CMK (cell line): ENCODE measurements around the gene DNAH8.

ENCODE experiments used
- DNase-seq: peaks from one replicate; pipeline ENCODE4 v3.0.0-alpha.2; 2010; ENCODE audit warnings: low read depth

Gene DNAH8

GRCh38 chr6:38974389-38975151 lies 259.5 kb downstream of the DNAH8 start:
- no peak for DNase-seq

- no peak for DNase-seq
Measured at GRCh38 chr6:38975621-38976049, 260.5 kb downstream of the DNAH8 start.

DNA sequence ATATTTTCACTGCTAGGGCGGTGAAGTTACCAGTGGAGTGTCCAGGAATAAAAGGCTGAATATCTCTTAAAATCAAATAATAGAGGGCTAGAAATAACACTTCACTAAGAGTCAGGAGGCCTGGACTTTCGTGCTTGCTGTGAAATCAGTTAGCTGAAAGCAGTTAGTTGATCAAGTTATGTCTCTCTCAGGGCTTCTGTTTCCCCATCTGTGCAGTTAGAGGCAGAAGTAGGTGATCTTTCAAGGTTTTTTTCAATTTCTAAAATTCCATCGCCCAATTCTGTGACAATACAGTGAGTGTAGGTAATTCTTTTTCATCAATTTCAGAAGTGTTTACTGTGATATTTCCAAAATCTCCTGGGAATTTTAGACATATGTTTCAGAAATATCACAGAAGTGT lies 260.9 kb downstream of the DNAH8 start:
- DNase-seq, result no peak

DNA sequence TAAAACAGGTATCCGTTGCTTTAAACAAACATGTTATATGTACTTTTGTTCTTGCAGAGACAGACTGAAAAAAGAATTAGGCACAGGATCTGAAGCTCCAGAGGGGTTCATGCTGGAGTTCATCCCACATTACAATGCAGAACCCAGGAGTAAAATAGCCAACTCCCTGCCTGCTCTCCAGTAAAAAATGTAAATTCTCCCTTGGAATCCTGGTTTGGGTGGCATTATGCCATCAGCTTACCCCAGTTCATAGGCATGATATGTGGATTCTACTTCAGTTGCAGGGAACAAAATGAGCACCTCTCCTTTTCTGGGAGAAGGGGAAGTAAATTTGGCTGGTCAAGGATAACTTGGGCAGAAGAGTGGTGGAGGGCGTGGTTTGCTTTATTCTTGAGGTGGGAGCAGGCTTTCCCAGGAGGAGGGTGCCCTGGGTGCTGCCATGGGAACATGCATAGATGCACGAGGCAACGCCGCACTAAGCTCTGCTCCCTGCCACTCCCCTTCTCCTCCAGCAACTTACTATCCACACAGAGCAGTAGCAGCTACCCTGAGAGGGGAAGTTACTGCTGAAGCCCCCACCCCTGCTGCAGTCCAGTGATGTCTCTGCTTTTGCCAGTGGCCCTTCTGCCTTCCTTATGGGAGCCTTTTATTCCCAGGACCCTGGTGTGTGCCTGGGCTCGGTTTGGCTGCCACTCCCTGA lies 261.8 kb downstream of the DNAH8 start:
- no peak for DNase-seq

GRCh38 chr6:38978139-38978704 lies 263.1 kb downstream of the DNAH8 start:
- DNase-seq, result no peak

DNA sequence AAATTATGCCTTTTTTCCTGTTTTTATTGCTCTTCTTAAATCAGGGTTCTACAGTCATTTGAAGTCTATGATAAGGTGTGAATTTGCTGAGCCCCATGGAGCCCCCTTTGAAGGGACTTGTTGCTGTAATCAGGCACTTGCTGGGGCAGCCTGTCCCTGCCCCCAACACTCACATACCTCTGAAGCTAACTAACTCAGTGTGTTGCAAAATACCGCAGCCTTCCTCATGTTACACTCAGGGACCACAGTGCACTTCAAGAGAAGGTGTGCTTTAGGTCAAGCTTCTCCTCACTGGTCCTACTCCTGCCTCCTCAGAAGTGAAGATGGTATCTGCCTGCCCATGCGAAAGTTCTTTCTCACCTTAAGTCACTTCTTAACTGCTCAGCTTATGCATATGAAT lies 267.4 kb downstream of the DNAH8 start:
- no peak for DNase-seq

GRCh38 chr6:38984723-38985122 lies 269.6 kb downstream of the DNAH8 start:
- DNase-seq, result no peak

DNA sequence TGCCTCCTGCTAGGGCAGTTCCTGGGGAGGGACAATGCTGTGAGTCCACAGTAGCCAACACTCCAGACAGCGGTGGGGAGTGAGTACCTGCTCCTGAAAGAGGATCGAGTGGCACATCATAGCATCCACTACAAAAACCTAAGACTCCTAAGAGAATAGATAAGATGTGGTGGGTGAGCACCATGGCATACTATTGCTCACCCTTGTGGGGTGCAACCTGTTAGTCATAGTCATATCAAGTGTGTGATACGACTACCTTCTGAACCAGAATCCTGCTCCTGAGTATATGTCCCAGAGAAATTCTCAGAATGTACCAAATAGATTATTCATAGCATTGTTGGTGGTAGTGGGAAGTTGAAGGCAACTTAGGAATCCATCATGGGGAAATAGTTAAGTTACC lies 270.7 kb downstream of the DNAH8 start:
- no peak for DNase-seq

GRCh38 chr6:38987503-38987902 lies 272.4 kb downstream of the DNAH8 start:
- DNase-seq, result no peak

DNA sequence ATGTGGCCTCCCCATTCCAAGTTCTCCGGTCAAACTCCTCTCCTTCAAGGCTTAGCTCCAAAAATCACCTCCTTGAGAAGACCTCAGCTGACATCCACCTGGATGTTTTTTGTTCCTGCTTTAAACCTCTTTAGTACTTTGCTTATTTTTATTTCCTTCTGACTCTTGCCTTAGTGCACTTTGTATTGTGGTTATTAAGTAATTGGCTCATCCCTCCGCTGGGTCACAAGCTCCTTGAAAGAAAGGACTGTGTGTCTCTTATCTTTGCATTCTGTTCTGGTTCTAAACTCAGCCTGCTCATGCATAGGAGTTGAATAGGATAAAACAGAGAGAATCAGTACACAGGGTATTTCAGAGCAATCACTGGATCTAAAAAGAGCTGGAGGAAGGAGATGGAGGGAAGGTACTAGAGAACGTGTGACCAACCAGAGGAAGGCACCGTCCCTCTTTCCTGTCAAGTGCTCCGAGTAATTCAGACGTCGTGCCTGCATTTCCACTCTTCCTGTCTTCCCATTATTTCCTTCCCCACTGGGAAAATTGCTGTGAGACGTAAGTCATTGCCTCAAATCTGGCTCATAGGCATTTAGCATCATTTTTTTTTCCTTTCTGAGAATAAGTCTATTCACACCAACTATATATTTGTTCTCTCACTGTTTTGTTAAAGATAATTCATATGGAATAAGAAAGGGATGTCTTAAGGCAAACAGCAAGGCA lies 273.8 kb downstream of the DNAH8 start:
- no peak for DNase-seq

DNA sequence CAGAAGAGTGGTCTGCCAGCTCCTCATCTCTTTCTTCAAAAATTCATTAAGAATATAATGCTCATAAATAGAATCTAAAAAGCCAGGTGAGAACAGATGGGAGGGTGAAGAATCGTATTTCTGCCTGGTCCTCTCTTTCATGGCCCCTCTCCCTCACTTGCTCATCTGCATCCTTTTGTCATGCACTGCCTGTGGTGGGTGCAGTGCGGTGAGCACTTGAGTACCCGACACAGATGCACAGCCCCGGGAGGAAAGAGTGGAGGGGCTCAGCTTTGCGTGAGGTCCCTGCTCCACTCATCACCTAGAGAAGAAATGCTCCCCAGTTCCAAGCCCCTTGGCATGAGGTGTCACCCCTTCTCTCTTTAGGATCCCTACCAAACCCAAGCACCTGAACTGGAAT lies 275.4 kb downstream of the DNAH8 start:
- no peak for DNase-seq

GRCh38 chr6:38996676-38997075 lies 281.6 kb downstream of the DNAH8 start:
- no peak for DNase-seq

GRCh38 chr6:38997128-38997761 lies 282.1 kb downstream of the DNAH8 start:
- no peak for DNase-seq

DNA sequence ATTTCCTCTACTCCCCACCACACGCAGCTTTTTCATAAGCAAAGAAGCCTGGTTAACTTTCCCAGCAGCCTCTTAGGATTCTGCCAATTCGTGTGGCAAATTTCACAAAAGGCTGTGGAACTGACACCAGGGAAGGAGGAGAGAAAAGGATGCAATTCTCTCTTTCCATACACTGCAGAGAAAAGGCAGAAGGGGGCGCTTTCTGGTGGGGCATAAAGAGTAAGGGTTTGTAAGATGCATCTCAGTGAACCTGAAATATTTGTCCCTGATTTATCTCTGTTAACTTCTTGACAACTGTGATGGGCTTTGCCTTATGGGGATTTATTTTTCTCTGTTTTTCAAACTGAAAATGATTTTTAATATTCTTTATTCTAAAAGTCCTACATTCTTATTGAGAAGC lies 288.0 kb downstream of the DNAH8 start:
- no peak for DNase-seq

GRCh38 chr6:39003492-39003891 lies 288.4 kb downstream of the DNAH8 start:
- no peak for DNase-seq

DNA sequence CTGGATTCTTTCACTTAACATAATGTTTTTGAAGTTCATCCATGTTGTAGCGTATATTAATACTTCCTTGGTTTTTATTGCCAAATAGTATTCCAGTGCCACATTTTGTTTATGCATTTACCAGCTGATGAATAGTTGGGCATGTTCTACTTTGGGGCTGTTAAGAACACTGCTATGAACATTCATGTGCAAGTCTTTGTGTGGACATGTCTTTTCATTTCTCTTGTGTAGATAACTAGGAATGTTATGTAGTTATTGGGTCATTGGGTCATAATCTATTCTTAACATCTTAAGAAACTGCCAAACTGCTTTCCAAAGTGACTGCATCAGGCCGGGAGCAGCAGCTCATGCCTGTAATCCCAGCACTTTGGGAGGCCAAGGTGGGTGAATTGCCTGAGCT lies 289.7 kb downstream of the DNAH8 start:
- no peak for DNase-seq

DNA sequence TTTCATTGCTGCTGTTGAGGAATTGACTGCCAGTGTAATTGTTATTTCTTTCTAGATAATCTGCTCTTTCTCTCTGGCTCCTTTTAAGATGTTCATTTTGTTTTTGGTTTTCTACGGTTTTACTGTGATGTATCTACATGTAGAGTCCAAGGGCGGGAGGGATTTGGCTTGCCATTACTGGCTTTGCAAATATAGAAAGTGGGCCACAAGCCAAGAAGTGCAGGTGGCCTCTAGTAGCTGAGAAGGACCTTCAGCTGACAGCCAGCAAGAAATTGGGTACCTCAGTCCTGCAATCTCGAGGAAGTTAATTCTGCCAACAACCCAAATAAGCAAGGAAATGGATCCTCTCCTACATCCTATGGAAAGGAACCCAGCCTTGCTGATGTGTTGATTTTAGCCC lies 290.7 kb downstream of the DNAH8 start:
- DNase-seq, result no peak

- DNase-seq, result no peak
Measured at GRCh38 chr6:39007575-39007974, 292.5 kb downstream of the DNAH8 start.

- no peak for DNase-seq
Measured at GRCh38 chr6:39008737-39009136, 293.6 kb downstream of the DNAH8 start.

DNA sequence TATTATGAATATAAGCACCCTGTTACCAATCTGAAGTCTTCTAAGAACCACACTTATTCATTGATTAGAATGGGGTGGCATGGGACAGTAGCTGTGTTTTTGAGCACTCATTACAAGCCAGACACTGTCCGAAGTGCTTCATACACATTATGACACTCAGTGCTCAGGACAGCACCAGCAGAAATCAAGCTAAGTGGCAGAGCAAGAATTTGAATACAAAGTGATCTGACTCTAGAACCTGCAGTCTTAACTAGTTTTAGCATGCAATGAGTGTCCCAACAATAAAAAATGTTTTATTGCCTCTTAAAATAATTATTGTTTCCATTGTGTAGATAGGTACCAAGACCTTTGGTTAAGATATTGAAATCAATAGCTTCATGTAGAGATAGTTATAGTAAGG lies 294.4 kb downstream of the DNAH8 start:
- no peak for DNase-seq

- DNase-seq, result no peak
Measured at GRCh38 chr6:39016839-39017546, 301.9 kb downstream of the DNAH8 start.

DNA sequence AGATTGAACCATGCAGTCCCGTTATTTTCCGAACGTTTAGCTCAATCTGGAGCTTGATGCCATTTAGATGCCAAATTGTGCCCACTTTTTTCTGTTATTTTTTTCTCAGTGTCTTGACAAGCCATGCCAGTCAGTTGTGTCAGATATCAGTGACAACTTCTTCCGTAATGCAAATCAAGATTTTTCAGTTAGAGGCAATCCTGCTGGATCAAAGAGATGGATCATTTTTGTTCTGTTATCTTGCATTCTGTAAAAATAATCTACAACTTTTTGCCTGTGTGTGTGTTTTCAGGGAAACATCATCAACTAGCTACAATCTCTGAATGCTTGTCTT lies 302.4 kb downstream of the DNAH8 start:
- no peak for DNase-seq
